H1 (cell line): Measurements from ENCODE around the gene TNFRSF6B. TPM values are rescaled to one million over a fixed set of nuclear protein-coding genes. Genes with fewer than 3 reads are reported as not detected.

Source experiments
- ATF3 ChIP-seq: IDR thresholded peaks from 2 replicates; pipeline ENCODE4 v1.6.1; 2011; ENCODE audit warnings: low read depth, mild to moderate bottlenecking, low read length; ENCODE audit not compliant: insufficient read depth
- CBX8 ChIP-seq: fragments of 300-800, 300-1000 bp; sonication (generic); IDR thresholded peaks from 2 replicates; pipeline ENCODE4 v1.7.1; 2016; ENCODE audit warnings: low read depth, low read length, borderline replicate concordance
- E2F6 ChIP-seq: IDR thresholded peaks from 2 replicates; pipeline ENCODE4 v1.6.1; 2012; ENCODE audit warnings: inconsistent platforms
- EP300 ChIP-seq, 2 experiments: IDR thresholded peaks; 1 replicate in 1 of 2; 2 replicates in 1 of 2; pipeline ENCODE4 v1.6.1; 2011 to 2012; ENCODE audit warnings: low read depth in 2 of 2, low read length in 2 of 2, mild to moderate bottlenecking in 2 of 2, borderline replicate concordance in 1 of 2, inconsistent platforms in 1 of 2, moderate library complexity in 1 of 2
- RNF2 ChIP-seq: fragments of 200-900, 300-1000 bp; sonication (generic); IDR thresholded peaks from 2 replicates; pipeline ENCODE4 v1.7.1; 2016; ENCODE audit warnings: borderline replicate concordance, low read depth, mild to moderate bottlenecking, antibody characterized with exemption, low read length; ENCODE audit not compliant: poor library complexity, severe bottlenecking; ENCODE audit errors: missing control alignments
- SP4 ChIP-seq: IDR thresholded peaks from 2 replicates; pipeline ENCODE4 v1.6.1; 2012; ENCODE audit warnings: low read length, inconsistent platforms
- SRF ChIP-seq: IDR thresholded peaks from 2 replicates; pipeline ENCODE4 v1.6.1; 2011; ENCODE audit warnings: mild to moderate bottlenecking, low read depth, low read length, moderate library complexity
- YY1 ChIP-seq: IDR thresholded peaks from 2 replicates; pipeline ENCODE4 v1.6.1; 2011; ENCODE audit warnings: low read depth, mild to moderate bottlenecking, low read length
- polyA plus RNA-seq, 7 experiments: library from polyadenylated mRNA; depleted of rRNA in 3 of 7; stranded (reverse) in 5 of 7; unstranded in 2 of 7; fragments of >200 nt in 5 of 7; fragments of 200-250 nt in 2 of 7; gene quantifications; 1 replicate in 5 of 7; 2 replicates in 1 of 7; 4 replicates in 1 of 7; pipeline versions ENCODE4 v1.2.1 to v1.2.3, GENCODE V29; 2011 to 2013; ENCODE audit warnings: missing spikeins in 2 of 7, mixed read lengths in 2 of 7
- total RNA-seq: library from RNA; stranded (reverse); fragmentation: NEBNext Ultra II Directional; extraction: Animal tissue kit (Norgen Biotek cat#: 25700); gene quantifications from 2 replicates; pipeline ENCODE4 v1.2.1, GENCODE V29; 2021

Gene TNFRSF6B
- total and polyA plus RNA-seq, 2 of the 8 experiments (the other 6 are each of a cell fraction or from before 2014, with no cell fraction given): 3.1 TPM; not detected in 1

GRCh38 chr20:63733579-63734081, 37.2 kb downstream of the TNFRSF6B start (continued):
- TF ChIP-seq E2F6 (no peak), ATF3 (no peak), CBX8 (no peak), YY1 (no peak), EP300 (IDR thresholded peaks at IDR 0.05; ENCODE audit: borderline replicate concordance in 1 of 2, low read depth in 2 of 2, low read length in 2 of 2) (no peak), RNF2 (no peak), SRF (no peak), SP4 (no peak)
